Measurements from ENCODE around the gene GC.
"Not testable (repeated sequence)": the region's sequence is repeated elsewhere in the genome, so short reads cannot be mapped to it uniquely, and the experiment has no call there.

The GC gene

GRCh38 chr4:71804017-71804697 lies 20.3 kb upstream of the GC start:
- H3K9me3 ChIP-seq (ENCODE audit: control insufficient read depth in 2 of 2, low read length in 2 of 2), result not testable (repeated sequence)

DNA sequence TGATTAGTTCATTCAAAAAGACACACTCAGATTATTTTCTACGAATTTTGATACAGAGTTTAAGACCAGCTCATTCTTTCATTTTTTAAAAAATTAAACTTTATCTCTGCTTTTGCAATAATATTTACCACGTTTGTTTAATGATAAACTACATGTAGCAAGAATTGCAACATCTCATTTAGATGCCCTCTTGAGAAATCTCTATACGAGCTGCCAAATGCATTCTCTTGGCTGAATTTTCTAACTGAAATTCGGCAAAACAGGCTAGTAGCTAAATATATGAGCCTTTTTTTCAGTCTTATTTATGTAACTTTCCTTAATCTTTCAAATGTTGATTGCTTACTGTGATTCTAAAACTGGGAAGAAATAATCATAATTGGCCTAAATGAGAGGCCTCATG lies 2.1 kb upstream of the GC start:
- Histone ChIP-seq H3K4me1 (ENCODE audit: control insufficient read depth, insufficient read depth, low read length) (no peaks in the 10 kb centered on the region), H3K27me3 (ENCODE audit: control insufficient read depth in 1 of 2, insufficient read depth in 2 of 2, low read length in 2 of 2) (no peaks in the 10 kb centered on the region), H3K4me3 (ENCODE audit: low read length in 2 of 2) (no peak overlapping the region), H3K9me3 (ENCODE audit: control insufficient read depth in 2 of 2, low read length in 2 of 2) (no peaks in the 10 kb centered on the region), H3K27ac (ENCODE audit: low read length) (no peak overlapping the region), H3K9ac (ENCODE audit: low read length in 2 of 2) (no peak overlapping the region), H3K36me3 (ENCODE audit: control insufficient read depth in 2 of 2, insufficient read depth in 2 of 2, low read length in 2 of 2) (no peaks in the 10 kb centered on the region)

More at GRCh38 chr4:71804017-71804697, 20.3 kb upstream of the GC start:
- H3K27ac ChIP-seq (ENCODE audit: low read length); H3K4me1 ChIP-seq (ENCODE audit: control insufficient read depth, insufficient read depth, low read length); H3K4me3 ChIP-seq (ENCODE audit: low read length in 2 of 2); H3K27me3 ChIP-seq (ENCODE audit: control insufficient read depth in 1 of 2, insufficient read depth in 2 of 2, low read length in 2 of 2); H3K9ac ChIP-seq (ENCODE audit: low read length in 2 of 2); H3K36me3 ChIP-seq (ENCODE audit: control insufficient read depth in 2 of 2, insufficient read depth in 2 of 2, low read length in 2 of 2): not testable (repeated sequence)

DNA sequence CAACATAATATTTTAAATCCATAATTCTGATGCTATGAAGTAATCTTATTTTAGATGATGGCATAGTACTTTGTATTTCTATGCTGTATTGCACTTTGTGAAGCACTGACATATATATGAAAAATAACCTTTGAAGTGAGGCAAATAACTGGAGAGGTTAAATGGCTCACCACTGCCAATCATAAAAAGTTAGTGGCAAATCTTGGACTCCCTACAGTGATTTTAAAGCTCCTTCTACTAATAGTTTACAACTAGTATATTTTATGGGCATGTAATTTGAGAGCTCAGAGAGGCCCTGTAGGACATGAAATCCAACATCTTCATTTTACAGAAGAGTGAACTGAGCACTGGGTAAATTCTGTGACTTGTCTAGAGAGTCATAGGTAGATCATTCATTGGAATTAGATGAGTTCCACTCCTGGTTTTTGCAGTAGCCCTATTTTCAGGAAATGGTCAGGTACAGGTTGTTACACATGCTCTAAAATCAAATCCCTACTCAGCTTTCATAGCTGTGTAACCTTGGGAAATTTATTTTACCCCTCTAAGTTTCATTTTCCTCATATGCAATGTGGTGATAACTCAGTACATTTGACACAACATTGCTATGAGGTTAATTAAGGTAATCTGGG lies 804 bp upstream of the GC start:
- Histone ChIP-seq H3K27ac (ENCODE audit: low read length) (no peak overlapping the region), H3K9me3 (ENCODE audit: control insufficient read depth in 2 of 2, low read length in 2 of 2) (no peaks in the 10 kb centered on the region), H3K9ac (ENCODE audit: low read length in 2 of 2) (no peak overlapping the region), H3K36me3 (ENCODE audit: control insufficient read depth in 2 of 2, insufficient read depth in 2 of 2, low read length in 2 of 2) (no peaks in the 10 kb centered on the region), H3K4me3 (ENCODE audit: low read length in 2 of 2) (no peak overlapping the region), H3K4me1 (ENCODE audit: control insufficient read depth, insufficient read depth, low read length) (no peaks in the 10 kb centered on the region), H3K27me3 (ENCODE audit: control insufficient read depth in 1 of 2, insufficient read depth in 2 of 2, low read length in 2 of 2) (no peaks in the 10 kb centered on the region)

DNA sequence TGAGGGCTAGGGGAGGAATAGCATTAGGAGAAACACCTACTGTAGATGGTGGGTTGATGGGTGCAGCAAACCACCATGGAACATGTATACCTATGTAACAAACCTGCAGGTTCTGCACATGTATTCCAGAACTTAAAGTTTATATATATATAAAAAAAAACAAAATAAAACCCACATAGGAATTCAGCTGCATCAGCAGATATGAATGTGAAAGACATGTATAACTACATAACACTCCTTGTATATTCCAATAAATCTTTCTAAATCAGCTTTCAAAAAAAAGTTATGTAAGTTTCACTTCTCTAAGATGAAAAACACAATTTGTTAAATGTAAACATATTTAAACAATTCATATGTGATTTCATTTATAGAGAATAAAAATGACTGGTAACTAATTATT lies 6.0 kb downstream of the GC start:
- H3K27me3 ChIP-seq (ENCODE audit: control insufficient read depth in 1 of 2, insufficient read depth in 2 of 2, low read length in 2 of 2), result no peaks in the 10 kb centered on the region
- H3K27ac ChIP-seq (ENCODE audit: low read length), result no peak overlapping the region
- no peaks in the 10 kb centered on the region for H3K9me3 ChIP-seq (ENCODE audit: control insufficient read depth in 2 of 2, low read length in 2 of 2)
- H3K4me3 ChIP-seq (ENCODE audit: low read length in 2 of 2), result no peak overlapping the region
- H3K36me3 ChIP-seq (ENCODE audit: control insufficient read depth in 2 of 2, insufficient read depth in 2 of 2, low read length in 2 of 2), result no peaks in the 10 kb centered on the region
- H3K4me1 ChIP-seq (ENCODE audit: control insufficient read depth, insufficient read depth, low read length), result no peaks in the 10 kb centered on the region
- no peak overlapping the region for H3K9ac ChIP-seq (ENCODE audit: low read length in 2 of 2)

- H3K9me3 ChIP-seq (ENCODE audit: control insufficient read depth in 2 of 2, low read length in 2 of 2), result no peaks in the 10 kb centered on the region
- no peaks in the 10 kb centered on the region for H3K4me1 ChIP-seq (ENCODE audit: control insufficient read depth, insufficient read depth, low read length)
- H3K27ac ChIP-seq (ENCODE audit: low read length), result no peak overlapping the region
- H3K4me3 ChIP-seq (ENCODE audit: low read length in 2 of 2), result no peak overlapping the region
- no peaks in the 10 kb centered on the region for H3K36me3 ChIP-seq (ENCODE audit: control insufficient read depth in 2 of 2, insufficient read depth in 2 of 2, low read length in 2 of 2)
- no peaks in the 10 kb centered on the region for H3K27me3 ChIP-seq (ENCODE audit: control insufficient read depth in 1 of 2, insufficient read depth in 2 of 2, low read length in 2 of 2)
- no peak overlapping the region for H3K9ac ChIP-seq (ENCODE audit: low read length in 2 of 2)
Measured at GRCh38 chr4:71775449-71775848, 8.4 kb downstream of the GC start.

- Histone ChIP-seq H3K27me3 (ENCODE audit: control insufficient read depth in 1 of 2, insufficient read depth in 2 of 2, low read length in 2 of 2) (no peaks in the 10 kb centered on the region), H3K9ac (ENCODE audit: low read length in 2 of 2) (no peak overlapping the region), H3K36me3 (ENCODE audit: control insufficient read depth in 2 of 2, insufficient read depth in 2 of 2, low read length in 2 of 2) (no peaks in the 10 kb centered on the region), H3K4me3 (ENCODE audit: low read length in 2 of 2) (no peak overlapping the region), H3K4me1 (ENCODE audit: control insufficient read depth, insufficient read depth, low read length) (no peaks in the 10 kb centered on the region), H3K9me3 (ENCODE audit: control insufficient read depth in 2 of 2, low read length in 2 of 2) (no peaks in the 10 kb centered on the region), H3K27ac (ENCODE audit: low read length) (no peak overlapping the region)
Measured at GRCh38 chr4:71774136-71774535, 9.7 kb downstream of the GC start.

DNA sequence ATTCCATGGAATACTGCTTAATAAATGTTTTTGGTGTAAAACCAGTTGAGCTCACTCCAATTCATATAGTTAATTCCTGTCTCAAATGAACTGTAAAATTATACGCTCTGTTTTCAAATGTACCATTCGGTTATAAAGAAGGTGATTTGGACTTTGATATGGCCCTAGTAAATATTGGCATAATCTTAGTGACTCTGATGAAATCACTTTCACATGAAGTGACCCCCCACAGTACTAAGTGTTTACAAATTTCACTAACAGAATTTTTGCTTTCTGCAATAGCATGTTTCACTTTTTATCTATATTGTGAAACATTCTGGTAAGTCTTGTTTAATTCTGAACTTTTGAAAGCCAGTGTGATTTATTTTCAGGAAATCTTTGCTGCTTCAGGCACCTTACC lies 10.9 kb downstream of the GC start:
- Histone ChIP-seq H3K4me1 (ENCODE audit: control insufficient read depth, insufficient read depth, low read length) (no peaks in the 10 kb centered on the region), H3K9me3 (ENCODE audit: control insufficient read depth in 2 of 2, low read length in 2 of 2) (no peaks in the 10 kb centered on the region), H3K9ac (ENCODE audit: low read length in 2 of 2) (no peak overlapping the region), H3K36me3 (ENCODE audit: control insufficient read depth in 2 of 2, insufficient read depth in 2 of 2, low read length in 2 of 2) (no peaks in the 10 kb centered on the region), H3K4me3 (ENCODE audit: low read length in 2 of 2) (no peak overlapping the region), H3K27ac (ENCODE audit: low read length) (no peak overlapping the region), H3K27me3 (ENCODE audit: control insufficient read depth in 1 of 2, insufficient read depth in 2 of 2, low read length in 2 of 2) (no peaks in the 10 kb centered on the region)

DNA sequence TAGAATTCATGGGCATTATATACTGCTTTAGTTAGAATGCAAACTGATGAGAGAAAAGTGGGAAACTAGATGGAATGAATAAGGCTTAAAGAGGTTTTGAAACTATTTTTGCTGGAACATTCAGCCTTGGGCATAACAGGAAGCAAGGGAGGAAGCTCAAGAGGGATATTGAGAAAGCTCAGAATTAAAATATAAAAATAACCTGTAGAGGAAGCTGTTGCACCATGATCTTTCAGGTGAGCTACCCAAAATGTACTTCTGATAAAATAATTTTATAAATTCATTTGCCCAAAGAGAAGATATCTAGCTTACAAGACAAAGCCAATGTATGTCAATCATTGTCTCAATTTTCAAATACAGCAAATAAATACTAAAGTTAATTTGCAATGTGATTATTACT lies 11.3 kb downstream of the GC start:
- H3K4me1 ChIP-seq (ENCODE audit: control insufficient read depth, insufficient read depth, low read length), result no peaks in the 10 kb centered on the region
- H3K27me3 ChIP-seq (ENCODE audit: control insufficient read depth in 1 of 2, insufficient read depth in 2 of 2, low read length in 2 of 2), result no peaks in the 10 kb centered on the region
- no peak overlapping the region for H3K27ac ChIP-seq (ENCODE audit: low read length)
- no peak overlapping the region for H3K9ac ChIP-seq (ENCODE audit: low read length in 2 of 2)
- H3K9me3 ChIP-seq (ENCODE audit: control insufficient read depth in 2 of 2, low read length in 2 of 2), result no peaks in the 10 kb centered on the region
- no peaks in the 10 kb centered on the region for H3K36me3 ChIP-seq (ENCODE audit: control insufficient read depth in 2 of 2, insufficient read depth in 2 of 2, low read length in 2 of 2)
- H3K4me3 ChIP-seq (ENCODE audit: low read length in 2 of 2), result no peak overlapping the region

- Histone ChIP-seq H3K4me3 (ENCODE audit: low read length in 2 of 2) (no peak overlapping the region), H3K36me3 (ENCODE audit: control insufficient read depth in 2 of 2, insufficient read depth in 2 of 2, low read length in 2 of 2) (no peaks in the 10 kb centered on the region), H3K27ac (ENCODE audit: low read length) (no peak overlapping the region), H3K9me3 (ENCODE audit: control insufficient read depth in 2 of 2, low read length in 2 of 2) (no peaks in the 10 kb centered on the region), H3K27me3 (ENCODE audit: control insufficient read depth in 1 of 2, insufficient read depth in 2 of 2, low read length in 2 of 2) (no peaks in the 10 kb centered on the region), H3K4me1 (ENCODE audit: control insufficient read depth, insufficient read depth, low read length) (no peaks in the 10 kb centered on the region), H3K9ac (ENCODE audit: low read length in 2 of 2) (no peak overlapping the region)
Measured at GRCh38 chr4:71771613-71772012, 12.3 kb downstream of the GC start.

- H3K9me3 ChIP-seq (ENCODE audit: control insufficient read depth in 2 of 2, low read length in 2 of 2), result no peaks in the 10 kb centered on the region
- H3K4me3 ChIP-seq (ENCODE audit: low read length in 2 of 2), result no peak overlapping the region
- no peak overlapping the region for H3K27ac ChIP-seq (ENCODE audit: low read length)
- no peaks in the 10 kb centered on the region for H3K36me3 ChIP-seq (ENCODE audit: control insufficient read depth in 2 of 2, insufficient read depth in 2 of 2, low read length in 2 of 2)
- no peaks in the 10 kb centered on the region for H3K27me3 ChIP-seq (ENCODE audit: control insufficient read depth in 1 of 2, insufficient read depth in 2 of 2, low read length in 2 of 2)
- no peaks in the 10 kb centered on the region for H3K4me1 ChIP-seq (ENCODE audit: control insufficient read depth, insufficient read depth, low read length)
- H3K9ac ChIP-seq (ENCODE audit: low read length in 2 of 2), result no peak overlapping the region
Measured at GRCh38 chr4:71769434-71769833, 14.4 kb downstream of the GC start.

DNA sequence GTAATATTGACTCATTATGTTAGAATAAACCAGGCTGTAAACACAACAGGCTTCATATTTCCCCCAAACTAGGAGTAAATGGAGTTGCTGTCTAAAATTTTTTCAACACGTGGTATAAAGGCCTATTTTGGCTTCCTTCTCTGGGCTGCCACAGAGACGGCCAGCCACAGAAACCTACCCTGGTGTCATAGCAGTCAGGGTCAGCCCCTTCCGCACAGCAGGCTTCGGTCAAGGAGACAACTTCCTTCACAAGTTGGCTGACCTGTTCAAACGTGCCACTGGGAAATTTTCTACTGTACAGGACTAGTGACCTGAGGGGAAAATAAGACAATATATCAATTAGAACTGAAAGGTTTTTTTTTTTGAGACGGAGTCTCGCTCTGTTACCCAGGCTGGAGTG lies 15.8 kb downstream of the GC start:
- H3K9me3 ChIP-seq (ENCODE audit: control insufficient read depth in 2 of 2, low read length in 2 of 2), result no peaks in the 10 kb centered on the region
- H3K4me1 ChIP-seq (ENCODE audit: control insufficient read depth, insufficient read depth, low read length), result no peaks in the 10 kb centered on the region
- no peaks in the 10 kb centered on the region for H3K27me3 ChIP-seq (ENCODE audit: control insufficient read depth in 1 of 2, insufficient read depth in 2 of 2, low read length in 2 of 2)
- H3K9ac ChIP-seq (ENCODE audit: low read length in 2 of 2), result no peak overlapping the region
- H3K27ac ChIP-seq (ENCODE audit: low read length), result no peak overlapping the region
- H3K4me3 ChIP-seq (ENCODE audit: low read length in 2 of 2), result no peak overlapping the region
- H3K36me3 ChIP-seq (ENCODE audit: control insufficient read depth in 2 of 2, insufficient read depth in 2 of 2, low read length in 2 of 2), result no peaks in the 10 kb centered on the region

All from stomach smooth muscle (tissue), 2 donors.